HG02852 (cell line): ENCODE results near the gene TPI1.
"Not testable (repeated sequence)": the region's sequence is repeated elsewhere in the genome, so short reads cannot be mapped to it uniquely, and the experiment has no call there.

Experiments used
- ATAC-seq: cut with Tn5 transposase; IDR thresholded peaks from one replicate; pipeline ENCODE4 v1.9.1; 2021; ENCODE audit warnings: mild to moderate bottlenecking, moderate library complexity; ENCODE audit not compliant: unreplicated experiment

Gene TPI1

GRCh38 chr12:6866920-6867412 lies 365 bp upstream of the TPI1 start:
- peak; percentile 14 for ATAC-seq

- no peak for ATAC-seq
These were observed 1.1 kb downstream of the TPI1 start for GRCh38 chr12:6868211-6869048.

GRCh38 chr12:6869049-6870021 lies 2.0 kb downstream of the TPI1 start:
- ATAC-seq: no peak

GRCh38 chr12:6870304-6870703 lies 3.0 kb downstream of the TPI1 start:
- not testable (repeated sequence) for ATAC-seq

GRCh38 chr12:6871052-6871957 lies 4.0 kb downstream of the TPI1 start:
- ATAC-seq: no peak

- no peak for ATAC-seq
These were observed 5.0 kb downstream of the TPI1 start for GRCh38 chr12:6872073-6873048.

- ATAC-seq: peak; percentile 79
These were observed 6.0 kb downstream of the TPI1 start, which contains the start of gene SPSB2 for GRCh38 chr12:6873094-6874014. SPSB2 (minus strand) TSS chr12:6873303; CDS start chr12:6872901, 402 bp downstream.

GRCh38 chr12:6874015-6874368 lies 6.7 kb downstream of the TPI1 start:
- not testable (repeated sequence) for ATAC-seq

GRCh38 chr12:6879824-6880223 lies 12.5 kb downstream of the TPI1 start:
- not testable (repeated sequence) for ATAC-seq

- no peak for ATAC-seq
These were observed 15.9 kb downstream of the TPI1 start for GRCh38 chr12:6883252-6883651.

- no peak for ATAC-seq
These were observed 16.4 kb downstream of the TPI1 start for GRCh38 chr12:6883683-6884082.

GRCh38 chr12:6884539-6884938 lies 17.2 kb downstream of the TPI1 start:
- ATAC-seq: no peak

- not testable (repeated sequence) for ATAC-seq
These were observed 19.1 kb downstream of the TPI1 start for GRCh38 chr12:6886206-6886999.

GRCh38 chr12:6887460-6887859 lies 20.1 kb downstream of the TPI1 start:
- ATAC-seq: no peak

- ATAC-seq: no peak
These were observed 21.0 kb downstream of the TPI1 start for GRCh38 chr12:6888360-6888759.

GRCh38 chr12:6888794-6889193 lies 21.5 kb downstream of the TPI1 start:
- not testable (repeated sequence) for ATAC-seq
